HG02970 (cell line): Measurements from ENCODE around the gene IQCM.

Source experiments
- ATAC-seq: cut with Tn5 transposase; IDR thresholded peaks from one replicate; pipeline ENCODE4 v1.9.1; 2021; ENCODE audit warnings: mild to moderate bottlenecking, moderate library complexity, moderate number of reproducible peaks; ENCODE audit not compliant: unreplicated experiment, low FRiP score

The IQCM gene

GRCh38 chr4:149784018-149784417, 31.6 kb downstream of the IQCM start:
- ATAC-seq, result no peak

DNA sequence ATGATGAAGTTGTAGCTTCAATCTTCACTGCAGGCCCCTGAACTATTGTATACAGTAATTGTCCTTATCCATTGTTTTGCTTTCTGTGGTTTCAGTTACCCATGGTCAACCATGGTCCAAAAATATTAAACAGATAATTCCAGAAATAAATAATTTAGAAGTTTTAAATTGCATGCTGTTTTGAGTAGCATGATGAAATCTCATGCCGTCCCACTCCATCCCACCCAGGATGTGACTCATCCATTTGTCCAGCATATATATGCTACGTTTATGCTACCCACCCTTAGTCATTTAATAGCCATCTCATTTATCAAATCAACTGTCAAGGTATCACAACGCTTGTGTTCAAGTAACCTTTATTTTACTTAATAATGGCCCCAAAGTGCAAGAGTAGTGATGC, 34.5 kb downstream of the IQCM start:
- no peak for ATAC-seq

GRCh38 chr4:149768477-149768876, 47.2 kb downstream of the IQCM start:
- no peak for ATAC-seq

GRCh38 chr4:149766135-149766534, 49.5 kb downstream of the IQCM start:
- ATAC-seq, result no peak

- no peak for ATAC-seq
Observed at GRCh38 chr4:149765630-149766029, 50.0 kb downstream of the IQCM start.

DNA sequence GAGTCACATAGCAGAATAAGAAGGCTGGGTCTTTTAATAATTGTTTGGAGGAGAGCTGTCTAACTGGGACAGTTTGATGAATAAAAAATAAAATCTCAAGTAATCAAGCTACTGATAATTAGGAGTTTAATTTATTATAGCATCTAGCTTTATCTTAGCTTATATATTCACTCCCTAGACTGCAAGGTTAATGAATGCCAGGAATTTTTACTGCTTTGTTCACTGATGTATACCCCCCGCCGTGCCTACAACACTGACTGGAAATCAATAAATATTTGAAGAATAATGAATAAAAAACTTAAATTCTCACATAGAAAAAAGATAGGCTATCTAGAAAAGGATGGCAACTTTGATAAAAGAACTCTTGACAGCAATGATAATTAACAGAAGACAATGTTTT, 59.7 kb downstream of the IQCM start:
- ATAC-seq, result no peak

DNA sequence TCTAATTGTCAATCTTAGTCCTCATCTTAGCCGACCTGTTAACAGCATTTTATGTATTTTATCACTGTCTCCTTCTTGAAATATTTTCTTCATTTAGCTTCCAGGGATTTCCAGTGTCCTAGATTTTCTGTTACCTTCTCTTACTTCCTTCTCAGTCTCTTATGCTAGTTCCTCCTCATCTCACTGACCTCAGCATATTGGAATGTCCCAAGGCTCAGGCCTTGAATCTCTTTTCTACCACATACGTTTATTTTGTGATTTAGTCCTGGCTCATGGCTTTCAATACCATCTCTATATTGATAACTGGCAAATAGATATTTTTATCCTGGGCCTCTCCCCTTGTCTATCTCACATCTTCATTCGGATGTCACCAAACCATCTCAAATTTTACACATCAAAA, 61.1 kb downstream of the IQCM start:
- ATAC-seq, result no peak

DNA sequence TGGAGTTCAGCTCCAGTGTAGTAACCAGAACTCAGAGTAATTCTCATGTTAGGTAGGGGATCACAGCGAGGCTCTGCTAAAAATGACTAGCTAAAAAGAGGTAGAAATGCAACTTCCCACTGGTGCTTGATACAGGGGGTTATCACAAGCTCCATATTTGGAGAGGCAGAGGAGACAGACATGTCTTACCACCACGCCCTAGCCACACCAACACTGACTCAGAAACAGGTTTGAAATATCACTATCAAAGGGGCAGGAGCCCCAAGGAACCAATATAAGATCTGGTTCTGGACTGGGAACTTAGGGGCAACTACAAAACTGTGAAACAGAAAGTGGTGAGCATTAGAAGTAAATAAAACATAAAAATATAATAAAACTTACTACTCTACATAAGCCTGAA, 62.9 kb downstream of the IQCM start:
- ATAC-seq, result no peak

DNA sequence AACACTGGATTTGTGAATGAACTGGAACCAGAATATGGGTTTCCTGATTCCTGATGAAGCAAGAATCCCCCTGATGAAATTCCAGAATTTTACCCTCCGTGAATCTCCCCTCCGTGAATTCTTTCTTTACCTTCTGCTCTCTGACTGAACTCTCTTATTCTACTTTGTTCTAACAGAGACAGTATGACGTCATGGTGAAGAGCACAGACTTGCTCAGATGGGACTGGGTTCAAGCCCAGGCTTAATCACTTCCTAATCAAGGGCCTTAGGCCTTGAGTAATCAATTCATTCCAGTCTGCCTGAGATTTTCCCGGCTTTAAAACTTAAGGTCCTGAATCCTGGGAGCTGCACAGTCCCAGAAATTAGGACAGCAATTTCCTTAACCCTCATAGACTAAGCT, 64.5 kb downstream of the IQCM start:
- no peak for ATAC-seq

- ATAC-seq, result no peak
Observed at GRCh38 chr4:149749784-149750183, 65.9 kb downstream of the IQCM start.

DNA sequence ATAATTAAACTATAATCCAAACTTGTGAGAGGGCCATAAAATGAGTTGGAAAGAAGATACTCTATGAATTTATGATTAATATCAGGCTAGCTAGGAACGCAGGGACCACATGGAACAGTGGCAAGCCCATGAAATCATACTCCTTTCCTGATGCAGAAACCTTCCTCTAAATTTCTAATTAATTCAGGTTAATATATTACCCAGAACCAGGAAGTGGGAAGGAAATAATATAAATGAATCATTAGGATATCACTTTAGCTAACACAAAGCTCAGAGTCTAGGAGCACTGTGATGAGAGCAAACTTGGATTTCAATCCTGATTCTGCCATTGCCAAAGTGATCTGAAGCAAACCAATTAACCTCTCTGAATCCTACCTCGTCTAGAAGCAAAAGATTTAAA, 68.0 kb downstream of the IQCM start:
- ATAC-seq, result no peak

DNA sequence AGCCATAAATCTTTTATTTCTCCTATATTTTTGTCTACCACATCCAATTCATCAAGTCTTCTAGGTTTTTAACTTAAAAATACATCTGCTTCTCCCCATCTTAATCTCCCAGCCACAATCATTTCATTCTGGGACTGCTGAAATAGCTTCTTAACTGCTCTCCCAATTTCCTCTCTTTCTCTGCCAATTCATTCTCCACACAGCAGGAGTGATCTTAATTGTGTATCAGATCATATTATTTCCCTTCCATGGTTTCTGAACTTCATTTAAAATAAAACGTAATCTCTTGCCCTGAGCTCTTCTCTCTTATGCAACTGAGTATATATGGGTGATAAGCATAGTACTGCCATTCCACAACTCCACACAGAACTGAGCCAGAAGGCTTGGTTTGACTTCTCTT, 69.4 kb downstream of the IQCM start:
- no peak for ATAC-seq

DNA sequence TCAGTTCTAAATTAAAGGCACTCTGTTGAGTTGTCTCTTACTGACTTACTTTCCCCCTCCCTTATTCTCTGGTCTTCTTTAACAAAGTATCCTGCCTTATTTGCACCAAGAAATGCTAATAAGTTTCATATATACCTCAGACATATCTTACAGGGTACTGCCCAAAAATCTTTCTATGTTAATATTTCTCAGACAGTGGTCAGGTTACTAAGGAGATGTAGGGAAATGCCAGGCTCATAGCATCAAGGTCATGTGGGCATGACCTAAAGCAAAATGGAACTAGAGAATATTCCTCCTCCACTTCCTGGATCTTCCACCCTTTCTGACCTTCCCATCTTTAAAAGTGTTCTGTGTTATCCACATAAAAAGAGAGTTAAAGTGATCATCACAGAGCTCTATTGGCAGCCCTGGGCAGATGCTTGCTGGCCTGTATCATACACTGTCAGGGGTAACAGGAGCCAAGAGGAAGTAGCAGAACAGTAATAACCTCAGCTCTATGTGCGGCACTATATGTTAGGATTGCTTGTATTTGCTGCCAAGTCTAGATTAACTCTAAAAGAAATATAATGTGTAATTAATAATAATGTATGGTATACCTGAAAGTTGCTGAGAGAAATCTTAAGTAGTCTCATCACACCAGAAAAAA, 74.3 kb downstream of the IQCM start:
- no peak for ATAC-seq

GRCh38 chr4:149738156-149738555, 77.5 kb downstream of the IQCM start:
- no peak for ATAC-seq

DNA sequence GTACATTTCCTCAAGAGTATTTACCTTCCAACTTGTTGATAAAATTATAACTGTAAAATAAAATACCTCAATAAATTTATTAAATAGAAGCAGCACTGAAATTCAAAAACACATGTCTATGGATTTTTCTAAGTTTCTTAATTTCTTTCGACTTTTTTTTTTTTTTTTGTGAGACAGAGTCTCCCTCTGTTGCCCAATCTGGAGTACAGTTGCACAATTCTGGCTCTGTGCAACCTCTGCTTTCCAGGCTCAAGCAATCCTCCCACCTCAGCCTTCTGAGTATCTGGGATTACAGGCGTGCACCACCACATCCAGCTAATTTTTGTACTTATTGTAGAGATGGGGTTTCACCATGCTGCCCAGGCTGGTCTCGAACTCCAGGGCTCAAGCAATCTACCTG, 79.8 kb downstream of the IQCM start:
- no peak for ATAC-seq

DNA sequence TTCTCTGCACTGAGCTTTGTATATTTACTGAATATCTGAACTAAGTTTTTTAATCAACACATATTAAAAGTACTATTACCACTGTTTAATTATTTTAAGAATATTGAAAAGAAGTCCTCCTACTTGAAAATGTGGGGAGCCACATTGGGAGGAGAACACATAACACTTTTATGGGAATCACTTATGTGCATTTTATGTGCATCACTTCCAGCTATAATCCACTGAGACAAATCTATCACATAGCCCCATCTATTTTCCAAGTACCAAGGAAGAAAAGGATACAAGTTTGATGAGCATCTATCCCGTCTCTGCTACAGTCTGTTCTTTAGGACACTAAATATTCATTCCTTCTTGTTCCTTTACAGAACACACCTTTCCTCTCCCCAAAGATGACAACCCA, 87.2 kb downstream of the IQCM start:
- ATAC-seq, result no peak

GRCh38 chr4:149727663-149728062, 88.0 kb downstream of the IQCM start:
- no peak for ATAC-seq

DNA sequence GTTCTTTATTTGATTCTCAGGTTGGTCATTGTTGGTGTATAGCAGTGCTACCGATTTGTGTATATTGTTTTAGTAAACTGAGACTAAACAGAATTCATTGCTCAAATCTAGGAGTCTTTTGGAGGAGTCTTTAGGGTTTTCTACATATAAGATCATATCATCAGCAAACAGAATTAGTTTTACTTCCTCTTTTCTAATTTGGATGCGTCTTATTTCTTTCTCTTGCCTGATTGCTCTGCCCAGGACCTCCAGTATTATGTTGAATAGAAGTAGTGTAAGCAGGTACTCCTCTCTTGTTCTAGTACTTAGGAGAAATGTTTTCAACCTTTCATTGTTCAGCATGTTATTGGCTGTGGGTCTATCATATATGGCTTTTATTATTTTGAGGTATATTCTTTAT, 92.6 kb downstream of the IQCM start:
- no peak for ATAC-seq

GRCh38 chr4:149719806-149720205, 95.8 kb downstream of the IQCM start:
- ATAC-seq, result no peak

DNA sequence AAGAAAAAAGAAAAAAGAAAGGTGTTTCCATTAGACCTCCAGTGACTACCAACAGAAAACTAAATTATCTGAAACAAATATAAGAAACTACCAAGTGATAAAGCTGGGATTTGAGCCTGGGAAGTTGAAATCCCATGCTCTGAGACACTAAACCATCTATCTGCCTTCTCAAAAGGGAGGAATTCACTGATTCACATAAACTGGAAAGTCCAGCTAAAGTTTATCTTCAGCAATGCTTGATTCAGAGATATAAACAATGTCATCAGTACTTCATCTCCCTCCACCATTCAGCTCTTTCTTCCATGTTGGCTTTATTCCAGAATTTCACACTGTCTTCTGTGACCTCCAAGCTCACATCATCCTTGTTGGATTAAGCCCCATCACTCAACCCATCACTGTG, 96.3 kb downstream of the IQCM start:
- no peak for ATAC-seq

DNA sequence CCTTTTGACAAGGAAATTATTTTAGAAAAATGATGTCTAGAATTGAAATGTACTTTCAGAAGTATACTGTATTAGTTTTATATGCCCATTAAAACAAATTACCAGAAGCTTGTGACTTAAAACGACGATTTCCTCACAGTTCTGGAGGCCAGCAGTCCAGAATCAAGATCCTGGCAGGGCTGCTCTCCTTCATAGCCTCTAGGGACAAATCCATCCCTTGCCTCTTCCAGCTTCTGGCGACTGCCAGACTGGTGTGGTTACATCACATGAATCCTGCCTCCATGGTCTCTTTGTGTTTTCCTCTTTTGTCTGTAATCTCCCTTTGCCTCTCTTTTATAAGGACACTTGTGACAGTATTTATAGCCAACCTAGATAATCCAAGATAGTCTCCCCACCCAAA, 97.1 kb downstream of the IQCM start:
- no peak for ATAC-seq

- no peak for ATAC-seq
Observed at GRCh38 chr4:149716728-149717127, 98.9 kb downstream of the IQCM start.
